ENCODE measurements around the gene NEIL1. TPM values are rescaled to one million over a fixed set of nuclear protein-coding genes. Genes with fewer than 3 reads are reported as not detected.

NEIL1 gene
- total and polyA plus RNA-seq, 2 donors (not counting 1 experiment from before 2014, with no cell fraction given), result 103 to 251 TPM

- Mint-ChIP-seq H3K4me3 (no peak overlapping the region), H3K27ac (no peak overlapping the region), H3K27me3 (no peaks in the 10 kb centered on the region), H3K9me3 (ENCODE audit: insufficient read depth) (no peaks in the 10 kb centered on the region), H3K4me1 (peaks cover 18% of the 10 kb centered on the region)
- Histone ChIP-seq H3K9me3 (ENCODE audit: control extremely low read depth in 1 of 3, control insufficient read depth in 2 of 3, insufficient read depth in 1 of 3, low read length in 2 of 3) (no peaks in the 10 kb centered on the region), H3K4me1 (ENCODE audit: control insufficient read depth in 2 of 2, insufficient read depth in 2 of 2, low read length in 2 of 2) (peaks cover 9 to 16% of the 10 kb centered on the region in 2 donors), H3K4me3 (ENCODE audit: control extremely low read depth in 1 of 5, extremely low read depth in 1 of 5, insufficient read depth in 1 of 5, low read depth in 2 of 5, low read length in 4 of 5) (no peak overlapping the region), H3K27ac (ENCODE audit: low read length in 2 of 2) (no peak overlapping the region), H2AFZ (ENCODE audit: insufficient read depth, low read depth, low read length, poor library complexity, severe bottlenecking) (no peak overlapping the region), H3K79me2 (ENCODE audit: control insufficient read depth, insufficient read depth, low read length) (no peaks in the 10 kb centered on the region), H4K20me1 (ENCODE audit: control insufficient read depth, insufficient read depth, low read length, poor library complexity, severe bottlenecking) (no peaks in the 10 kb centered on the region), H3K27me3 (replicated peaks in 1 of 4; ENCODE audit: control extremely low read depth in 1 of 4, control insufficient read depth in 3 of 4, insufficient read depth in 4 of 4, low read length in 3 of 4) (no peaks in the 10 kb centered on the region), H3K36me3 (replicated peaks in 1 of 2; ENCODE audit: control extremely low read depth in 1 of 2, control insufficient read depth in 1 of 2, extremely low read depth in 1 of 2, insufficient read depth in 2 of 2, low read length in 1 of 2) (peaks cover 0 to 8% of the 10 kb centered on the region in 2 experiments), H3K9ac (ENCODE audit: low read length) (no peak overlapping the region), H3K4me2 (replicated peaks; ENCODE audit: low read depth, low read length, poor library complexity, severe bottlenecking) (no peak overlapping the region)
- ATAC-seq (ENCODE audit: low read depth) (no peak), DNase-seq (no peak)
- TF ChIP-seq, protein P1, sequence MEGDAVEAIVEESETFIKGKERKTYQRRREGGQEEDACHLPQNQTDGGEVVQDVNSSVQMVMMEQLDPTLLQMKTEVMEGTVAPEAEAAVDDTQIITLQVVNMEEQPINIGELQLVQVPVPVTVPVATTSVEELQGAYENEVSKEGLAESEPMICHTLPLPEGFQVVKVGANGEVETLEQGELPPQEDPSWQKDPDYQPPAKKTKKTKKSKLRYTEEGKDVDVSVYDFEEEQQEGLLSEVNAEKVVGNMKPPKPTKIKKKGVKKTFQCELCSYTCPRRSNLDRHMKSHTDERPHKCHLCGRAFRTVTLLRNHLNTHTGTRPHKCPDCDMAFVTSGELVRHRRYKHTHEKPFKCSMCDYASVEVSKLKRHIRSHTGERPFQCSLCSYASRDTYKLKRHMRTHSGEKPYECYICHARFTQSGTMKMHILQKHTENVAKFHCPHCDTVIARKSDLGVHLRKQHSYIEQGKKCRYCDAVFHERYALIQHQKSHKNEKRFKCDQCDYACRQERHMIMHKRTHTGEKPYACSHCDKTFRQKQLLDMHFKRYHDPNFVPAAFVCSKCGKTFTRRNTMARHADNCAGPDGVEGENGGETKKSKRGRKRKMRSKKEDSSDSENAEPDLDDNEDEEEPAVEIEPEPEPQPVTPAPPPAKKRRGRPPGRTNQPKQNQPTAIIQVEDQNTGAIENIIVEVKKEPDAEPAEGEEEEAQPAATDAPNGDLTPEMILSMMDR (IDR thresholded peaks at IDR 0.05), result no peak
- no peak for TF ChIP-seq EZH2 (IDR thresholded peaks at IDR 0.05; ENCODE audit: borderline replicate concordance, insufficient read depth, low read depth, low read length, poor library complexity, severe bottlenecking)
- POLR2A ChIA-PET, result no interaction called here
- intact Hi-C loops (cut with micrococcal nuclease), result no loop called here
- 100% methylated on average over 9 of the region's 11 CpGs for WGBS (ENCODE audit: insufficient coverage)
- CTCF ChIA-PET, result no interaction called here
Measured at GRCh38 chr15:75338661-75339240, 8.1 kb upstream of the NEIL1 start.

DNA sequence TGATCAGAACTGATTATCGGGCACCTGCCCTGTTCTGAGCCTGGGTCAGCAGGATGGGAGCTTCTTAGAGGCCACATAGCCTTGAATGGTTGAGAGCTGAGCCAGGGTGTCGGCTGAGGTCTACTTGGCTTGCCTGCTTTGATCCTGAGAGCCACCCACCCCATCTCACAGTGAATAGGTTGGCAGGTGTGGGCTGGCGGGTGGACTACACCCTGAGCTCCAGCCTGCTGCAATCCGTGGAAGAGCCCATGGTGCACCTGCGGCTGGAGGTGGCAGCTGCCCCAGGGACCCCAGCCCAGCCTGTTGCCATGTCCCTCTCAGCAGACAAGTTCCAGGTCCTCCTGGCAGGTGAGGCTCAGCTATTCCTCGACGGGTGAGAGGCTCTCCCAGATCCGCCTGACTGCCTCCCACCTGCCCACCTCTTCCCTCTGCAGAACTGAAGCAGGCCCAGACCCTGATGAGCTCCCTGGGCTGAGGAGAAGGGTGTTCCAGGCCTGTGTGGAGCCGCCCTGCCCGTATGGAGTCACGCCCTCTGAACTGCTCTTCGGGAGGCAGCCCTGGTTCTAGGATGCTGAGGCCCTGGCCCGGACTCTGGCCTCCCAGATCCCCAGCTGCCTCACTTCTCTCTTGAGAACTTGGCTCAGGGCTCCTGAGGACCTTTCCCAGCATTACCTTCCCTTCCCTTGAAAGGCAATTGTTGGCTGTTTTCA lies 7.2 kb upstream of the NEIL1 start:
- no peak for ATAC-seq (ENCODE audit: low read depth)
- intact Hi-C loops (cut with micrococcal nuclease), result no loop called here

More for the DNA sequence above, 7.2 kb upstream of the NEIL1 start:
- Histone ChIP-seq H2AFZ (ENCODE audit: insufficient read depth, low read depth, low read length, poor library complexity, severe bottlenecking) (no peak overlapping the region), H3K4me2 (replicated peaks; ENCODE audit: low read depth, low read length, poor library complexity, severe bottlenecking) (no peak overlapping the region), H3K27me3 (replicated peaks in 1 of 4; ENCODE audit: control extremely low read depth in 1 of 4, control insufficient read depth in 3 of 4, insufficient read depth in 4 of 4, low read length in 3 of 4) (no peaks in the 10 kb centered on the region), H3K9me3 (ENCODE audit: control extremely low read depth in 1 of 3, control insufficient read depth in 2 of 3, insufficient read depth in 1 of 3, low read length in 2 of 3) (peaks cover 0 to 3% (median 0%) of the 10 kb centered on the region in 3 donors), H3K4me3 (ENCODE audit: control extremely low read depth in 1 of 5, extremely low read depth in 1 of 5, insufficient read depth in 1 of 5, low read depth in 2 of 5, low read length in 4 of 5) (no peak overlapping the region), H3K36me3 (replicated peaks in 1 of 2; ENCODE audit: control extremely low read depth in 1 of 2, control insufficient read depth in 1 of 2, extremely low read depth in 1 of 2, insufficient read depth in 2 of 2, low read length in 1 of 2) (peaks cover 0 to 8% of the 10 kb centered on the region in 2 experiments), H3K9ac (ENCODE audit: low read length) (no peak overlapping the region), H4K20me1 (ENCODE audit: control insufficient read depth, insufficient read depth, low read length, poor library complexity, severe bottlenecking) (no peaks in the 10 kb centered on the region), H3K4me1 (ENCODE audit: control insufficient read depth in 2 of 2, insufficient read depth in 2 of 2, low read length in 2 of 2) (peaks cover 9 to 16% of the 10 kb centered on the region in 2 donors), H3K27ac (ENCODE audit: low read length in 2 of 2) (no peak overlapping the region), H3K79me2 (ENCODE audit: control insufficient read depth, insufficient read depth, low read length) (no peaks in the 10 kb centered on the region)
- Mint-ChIP-seq H3K4me3 (no peak overlapping the region), H3K9me3 (ENCODE audit: insufficient read depth) (no peaks in the 10 kb centered on the region), H3K27me3 (no peaks in the 10 kb centered on the region), H3K27ac (no peak overlapping the region), H3K4me1 (peaks cover 22% of the 10 kb centered on the region)
- TF ChIP-seq, protein P1 (IDR thresholded peaks at IDR 0.05), result no peak
- TF ChIP-seq EZH2 (IDR thresholded peaks at IDR 0.05; ENCODE audit: borderline replicate concordance, insufficient read depth, low read depth, low read length, poor library complexity, severe bottlenecking), result no peak
- 95% methylated on average over 13 of the region's 13 CpGs for WGBS (ENCODE audit: insufficient coverage)
- no peak for DNase-seq
- ChIA-PET CTCF (no interaction called here), POLR2A (interaction anchor here (0.6 to 0.7 kb wide), 2 partner anchors 8 to 443 kb away, joined by 5 to 7 read pairs; no protein-coding TSS in a partner anchor)
